Breast epithelium (tissue), 3 donors: ENCODE measurements around the gene PIK3R2.

Experiments
- CTCF ChIP-seq, 3 donors: fragments of 450-650 bp; IDR thresholded peaks; one replicate each; pipeline ENCODE4 v1.5.1; 2016 to 2017; ENCODE audit warnings: antibody characterized with exemption in 3 of 3, mild to moderate bottlenecking in 3 of 3, moderate library complexity in 3 of 3
- POLR2AphosphoS5 ChIP-seq, 3 donors: sonication (generic); formaldehyde crosslinking; IDR thresholded peaks; one replicate each; pipeline ENCODE4 v1.6.1; 2017; ENCODE audit warnings: antibody characterized with exemption in 3 of 3

- TF ChIP-seq CTCF (IDR thresholded peaks at IDR 0.05) (no peak), POLR2AphosphoS5 (IDR thresholded peaks at IDR 0.05) (no peak)
Observed at GRCh38 chr19:18218600-18218999, 65.6 kb downstream of the PIK3R2 start.
